Measurements from ENCODE around the gene RPS6KA4. TPM values are rescaled to one million over a fixed set of nuclear protein-coding genes. Genes with fewer than 3 reads are reported as not detected.

RPS6KA4 gene
- total RNA-seq, 1 donor from 2014 or later = 42.0 TPM

- intact Hi-C loops (cut with micrococcal nuclease) = no loop called here
Measured at GRCh38 chr11:64344787-64345186, 14.2 kb upstream of the RPS6KA4 start.

DNA sequence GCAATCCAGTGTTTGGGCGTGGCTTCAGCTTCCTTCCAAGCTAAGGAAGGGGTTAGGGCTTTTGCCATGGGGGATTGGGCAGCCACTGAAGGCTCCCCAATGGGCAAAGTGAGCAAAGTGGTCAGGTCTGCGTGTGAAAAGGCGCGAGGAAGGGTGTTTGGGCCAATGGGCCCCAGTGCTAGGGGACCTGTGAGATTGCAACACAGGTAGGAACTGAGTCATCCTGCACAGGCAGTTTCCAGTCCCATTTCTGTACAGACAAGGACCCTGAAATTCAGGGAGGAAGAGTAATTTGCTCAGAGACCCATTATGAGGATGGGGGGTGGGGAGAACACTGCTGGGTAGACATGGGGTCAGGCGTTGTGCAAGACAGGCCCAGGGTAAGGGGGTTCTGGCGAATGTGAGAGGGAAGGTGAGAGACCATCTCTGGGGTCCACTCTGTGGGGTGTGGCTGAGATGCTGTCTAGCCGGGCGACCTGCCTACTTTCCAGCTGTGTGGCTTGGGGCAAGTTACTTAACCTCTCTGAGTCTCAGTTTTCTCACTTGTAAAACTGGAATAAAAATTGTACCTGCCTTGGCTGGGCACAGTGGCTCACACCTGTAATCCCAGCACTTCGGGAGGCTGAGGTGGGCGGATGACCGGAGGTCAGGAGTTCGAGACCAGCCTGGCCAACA lies 11.6 kb upstream of the RPS6KA4 start:
- intact Hi-C loops (cut with micrococcal nuclease) = no loop called here

DNA sequence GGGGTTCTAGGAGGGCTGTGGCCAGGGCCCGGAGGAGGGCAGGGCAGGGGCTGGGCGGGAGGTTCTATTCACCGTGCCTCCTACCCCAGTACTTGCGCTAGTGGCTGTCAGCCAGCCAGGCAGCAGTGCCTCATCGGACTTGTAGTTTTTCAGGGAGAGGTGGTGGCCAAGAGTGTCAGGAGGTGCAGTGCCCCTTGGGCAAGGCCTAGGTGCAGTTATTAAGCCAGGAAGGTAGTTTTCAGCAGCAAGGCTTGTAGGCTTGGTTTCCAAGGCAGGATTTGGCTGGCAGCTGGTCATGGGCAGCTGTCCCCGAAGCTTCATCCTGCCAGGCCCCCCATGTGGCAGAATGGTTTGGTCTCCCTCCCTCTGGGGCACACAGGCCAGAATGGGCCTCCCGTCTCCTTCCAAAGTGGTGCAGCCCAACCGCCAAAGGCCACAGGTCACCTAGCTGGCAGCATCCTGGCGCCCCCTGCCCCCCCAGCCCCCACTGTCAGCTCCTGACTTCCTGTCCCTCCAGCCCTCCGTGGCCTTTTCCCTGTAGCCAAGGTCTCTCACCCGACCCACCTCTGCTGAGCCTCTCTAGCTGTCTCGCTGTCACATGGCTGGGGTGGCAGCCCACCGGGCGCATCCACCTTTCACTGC lies 10.5 kb upstream of the RPS6KA4 start:
- intact Hi-C loops (cut with micrococcal nuclease) = no loop called here

DNA sequence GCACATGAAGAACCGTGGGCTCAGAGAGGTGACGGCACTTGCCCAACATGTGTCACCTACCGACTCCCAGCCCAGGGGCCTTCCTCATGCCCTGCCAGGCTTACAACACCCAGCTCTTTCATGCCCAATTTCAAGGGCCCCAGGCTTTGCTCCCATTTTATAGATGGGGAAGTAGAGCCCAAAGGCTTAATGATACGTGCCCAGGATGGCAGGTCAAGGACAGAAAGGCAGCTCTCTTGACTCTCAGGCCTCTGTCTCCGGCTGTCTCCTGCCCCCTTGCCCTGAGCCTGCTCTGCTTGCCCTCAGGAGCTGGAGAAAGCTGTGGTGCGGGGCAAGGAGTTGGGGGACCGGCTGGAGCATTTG lies 10.0 kb upstream of the RPS6KA4 start:
- intact Hi-C loops (cut with micrococcal nuclease) = no loop called here

DNA sequence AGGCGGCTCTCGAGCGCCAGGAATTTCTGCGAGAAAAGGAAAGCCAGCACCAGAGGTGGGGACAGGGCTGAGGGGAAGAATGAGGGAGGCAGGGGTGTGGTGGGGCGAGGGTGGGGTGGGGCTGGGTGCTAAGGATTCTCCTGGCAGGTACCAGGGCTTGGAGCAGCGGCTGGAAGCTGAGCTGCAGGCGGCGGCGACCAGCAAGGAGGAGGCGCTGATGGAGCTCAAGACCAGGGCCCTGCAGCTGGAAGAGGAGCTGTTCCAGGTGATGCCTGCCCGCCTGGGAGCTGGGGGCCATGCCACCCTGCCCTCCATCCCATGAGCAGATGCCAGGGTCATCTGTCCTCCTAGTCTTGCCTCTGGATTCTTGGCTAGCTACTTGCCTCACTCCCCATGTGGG lies 9.6 kb upstream of the RPS6KA4 start:
- intact Hi-C loops (cut with micrococcal nuclease) = no loop called here

- intact Hi-C loops (cut with micrococcal nuclease) = no loop called here
Measured at GRCh38 chr11:64351136-64351631, 7.8 kb upstream of the RPS6KA4 start.

DNA sequence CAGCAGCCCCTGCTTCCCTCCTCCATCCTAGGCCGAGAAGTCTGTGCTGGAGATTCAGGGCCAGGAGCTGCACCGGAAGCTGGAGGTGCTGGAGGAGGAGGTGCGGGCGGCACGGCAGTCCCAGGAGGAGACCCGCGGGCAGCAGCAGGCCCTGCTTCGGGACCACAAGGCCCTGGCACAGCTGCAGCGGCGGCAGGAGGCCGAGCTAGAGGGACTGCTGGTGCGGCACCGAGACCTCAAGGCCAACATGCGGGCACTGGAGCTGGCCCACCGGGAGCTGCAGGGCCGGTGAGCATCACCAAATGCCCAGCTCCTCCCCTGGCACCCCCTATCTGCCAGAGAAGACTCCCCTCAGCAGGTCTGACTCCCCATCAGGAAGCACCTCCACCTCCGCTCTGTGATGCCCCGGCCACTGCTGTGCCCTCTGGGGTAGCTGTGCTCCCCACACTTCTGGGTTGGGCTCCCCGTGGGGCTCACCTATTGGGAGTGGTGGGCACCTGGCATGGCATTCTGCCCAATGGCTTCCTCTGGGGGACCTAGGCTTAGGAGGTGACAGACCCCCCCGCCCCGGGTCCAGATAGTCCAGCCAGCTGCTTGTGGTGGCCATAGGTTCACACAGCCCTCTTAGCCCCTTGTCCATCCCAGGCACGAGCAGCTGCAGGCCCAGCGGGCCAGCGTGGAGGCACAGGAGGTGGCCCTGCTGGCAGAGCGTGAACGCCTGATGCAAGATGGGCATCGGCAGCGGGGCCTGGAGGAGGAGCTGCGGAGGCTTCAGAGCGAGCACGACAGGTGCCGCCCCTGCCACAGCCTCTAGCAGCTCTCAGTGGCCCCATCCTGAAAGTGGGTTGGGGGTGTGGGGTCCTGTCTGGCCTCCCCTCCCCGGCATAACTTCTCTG lies 6.6 kb upstream of the RPS6KA4 start:
- intact Hi-C loops (cut with micrococcal nuclease) = no loop called here

DNA sequence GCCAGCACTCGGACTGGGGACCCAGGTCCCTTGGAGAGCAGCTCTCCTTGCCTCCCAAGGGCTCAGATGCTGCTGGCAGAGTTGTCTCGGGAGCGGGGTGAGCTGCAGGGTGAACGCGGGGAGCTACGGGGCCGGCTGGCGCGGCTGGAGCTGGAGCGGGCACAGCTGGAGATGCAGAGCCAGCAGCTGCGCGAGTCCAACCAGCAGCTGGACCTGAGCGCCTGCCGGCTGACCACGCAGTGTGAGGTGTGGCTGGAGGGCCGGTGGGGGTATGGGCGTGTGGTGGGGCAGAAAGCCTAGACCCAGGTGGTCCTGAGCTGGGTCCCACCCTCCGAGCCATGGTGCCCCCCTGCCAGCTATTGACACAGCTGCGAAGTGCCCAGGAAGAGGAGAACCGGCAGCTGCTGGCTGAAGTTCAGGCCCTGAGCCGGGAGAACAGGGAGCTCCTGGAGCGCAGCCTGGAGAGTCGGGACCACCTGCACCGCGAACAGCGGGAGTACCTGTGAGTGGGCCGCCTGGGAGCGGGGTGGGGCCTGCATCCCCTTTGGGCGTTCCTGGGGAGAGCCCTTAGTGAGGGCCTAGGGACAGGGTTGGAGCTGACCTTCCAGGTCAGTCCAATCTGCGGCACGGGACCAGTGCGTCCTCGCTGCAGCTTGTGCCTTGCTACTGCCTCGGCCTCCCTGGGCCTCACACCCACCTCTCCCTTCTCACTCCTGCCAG lies 5.8 kb upstream of the RPS6KA4 start:
- intact Hi-C loops (cut with micrococcal nuclease) = no loop called here

GRCh38 chr11:64353715-64354506 lies 5.1 kb upstream of the RPS6KA4 start:
- intact Hi-C loops (cut with micrococcal nuclease) = no loop called here

DNA sequence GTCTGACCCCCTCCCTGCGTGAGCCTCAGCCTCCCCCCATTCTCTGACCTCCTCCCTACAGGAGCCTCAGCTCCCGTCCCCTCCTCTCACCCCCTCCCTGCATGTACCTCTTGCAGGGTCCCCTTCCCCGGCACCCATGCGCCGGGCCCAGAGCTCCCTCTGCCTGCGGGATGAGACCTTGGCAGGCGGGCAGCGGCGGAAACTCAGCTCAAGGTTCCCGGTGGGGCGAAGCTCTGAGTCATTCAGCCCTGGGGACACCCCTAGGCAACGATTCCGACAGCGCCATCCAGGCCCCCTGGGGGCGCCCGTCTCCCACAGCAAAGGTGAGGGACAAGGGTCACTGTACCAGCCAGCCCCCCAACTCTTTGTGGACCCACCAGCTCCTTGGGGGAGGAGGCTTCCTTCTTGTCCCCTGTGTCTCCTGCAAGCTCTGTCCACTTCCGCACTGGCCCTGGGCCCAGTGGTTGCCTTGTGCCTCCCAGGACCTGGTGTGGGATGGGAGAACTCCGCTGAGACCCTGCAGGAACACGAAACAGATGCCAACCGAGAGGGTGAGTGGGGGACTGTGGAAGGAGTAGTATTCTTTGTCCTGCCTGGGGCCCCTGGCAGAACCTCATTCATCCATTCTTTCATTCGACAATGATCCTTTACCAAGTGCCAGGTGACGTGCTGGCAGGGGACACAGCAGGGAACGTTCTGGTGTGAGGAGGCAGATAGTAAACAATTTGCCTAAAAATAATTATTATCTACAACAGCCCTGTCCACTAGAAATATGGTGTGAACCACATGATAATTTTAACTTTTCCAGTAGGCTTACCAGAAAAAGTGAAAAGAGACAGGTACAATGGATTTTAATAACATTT lies 3.7 kb upstream of the RPS6KA4 start:
- intact Hi-C loops (cut with micrococcal nuclease) = no loop called here

DNA sequence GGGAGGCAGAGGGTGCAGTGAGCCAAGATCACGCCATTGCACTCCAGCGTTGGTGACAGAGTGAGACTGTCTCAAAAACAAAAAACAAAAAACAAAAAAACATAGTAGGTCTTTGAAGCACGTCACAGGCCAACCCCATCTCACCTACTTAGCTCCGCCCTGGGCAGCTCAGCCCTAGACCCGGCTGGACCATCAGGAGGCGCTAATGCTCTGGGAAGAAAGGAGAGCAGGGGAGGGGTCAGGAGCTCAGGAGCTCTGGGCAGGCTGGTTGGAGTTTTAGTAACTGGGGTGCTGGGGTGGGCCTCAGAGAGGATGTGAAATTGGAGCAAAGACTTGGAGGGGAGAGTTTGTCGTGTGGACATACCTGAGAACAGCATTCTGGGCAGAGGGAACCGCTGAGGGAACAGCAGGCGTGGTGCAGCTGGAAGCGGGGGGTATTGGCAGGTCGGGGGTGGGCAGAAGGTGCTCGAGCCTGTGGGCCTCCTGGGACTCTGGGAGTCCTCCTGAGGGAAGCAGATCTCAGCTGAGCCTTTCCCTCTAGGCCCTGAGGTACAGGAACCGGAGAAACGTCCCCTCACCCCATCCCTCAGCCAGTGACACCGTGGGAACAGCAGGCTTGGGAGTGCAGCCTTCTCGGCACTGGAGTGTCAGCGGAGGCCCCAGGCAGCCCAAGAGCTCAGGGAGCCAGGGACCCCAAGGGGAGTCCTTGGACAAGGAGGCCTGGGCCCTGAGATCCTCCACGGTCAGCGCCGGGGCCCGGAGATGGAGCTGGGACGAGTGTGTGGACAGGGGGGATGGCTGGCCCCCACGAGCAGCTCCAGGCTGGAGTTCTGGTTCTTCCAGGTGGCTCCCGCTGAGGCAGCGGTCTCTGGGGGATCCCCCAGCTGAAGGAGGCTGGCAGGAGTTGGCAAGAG lies 2.2 kb upstream of the RPS6KA4 start:
- intact Hi-C loops (cut with micrococcal nuclease) = no loop called here

- intact Hi-C loops (cut with micrococcal nuclease) = no loop called here
Measured at GRCh38 chr11:64357446-64357845, 1.5 kb upstream of the RPS6KA4 start.

DNA sequence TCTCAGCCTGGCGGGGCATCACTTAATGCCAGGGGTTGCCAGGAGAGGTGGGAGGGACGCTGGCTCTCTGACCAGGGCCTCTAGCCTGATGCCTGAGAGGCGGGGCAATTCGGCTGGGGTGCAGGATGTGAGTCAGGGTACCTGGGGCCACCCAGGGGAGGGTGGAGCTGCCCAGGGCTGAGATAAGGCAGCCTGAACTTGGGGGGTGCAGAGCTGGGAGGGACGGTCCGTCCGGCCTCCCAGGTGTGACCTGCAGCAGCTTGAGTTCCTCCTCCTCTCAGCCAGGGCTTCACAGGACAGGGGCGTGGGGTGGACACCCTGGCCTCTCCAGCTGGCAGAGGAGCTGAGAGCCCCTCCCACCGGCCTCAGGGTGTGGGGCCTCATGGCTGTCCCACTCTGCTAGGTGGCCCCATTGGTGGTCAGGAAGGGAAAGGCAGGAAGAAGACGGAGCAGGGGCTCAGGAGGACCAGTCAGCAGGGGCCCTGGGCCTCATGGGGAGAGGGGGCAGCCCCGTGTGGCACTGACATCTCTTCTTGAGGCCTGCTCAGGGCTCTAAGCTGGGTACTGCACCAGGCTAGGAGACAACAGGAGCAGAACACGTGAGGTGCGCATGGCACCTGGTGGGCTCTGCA lies 942 bp upstream of the RPS6KA4 start:
- intact Hi-C loops (cut with micrococcal nuclease) = no loop called here

DNA sequence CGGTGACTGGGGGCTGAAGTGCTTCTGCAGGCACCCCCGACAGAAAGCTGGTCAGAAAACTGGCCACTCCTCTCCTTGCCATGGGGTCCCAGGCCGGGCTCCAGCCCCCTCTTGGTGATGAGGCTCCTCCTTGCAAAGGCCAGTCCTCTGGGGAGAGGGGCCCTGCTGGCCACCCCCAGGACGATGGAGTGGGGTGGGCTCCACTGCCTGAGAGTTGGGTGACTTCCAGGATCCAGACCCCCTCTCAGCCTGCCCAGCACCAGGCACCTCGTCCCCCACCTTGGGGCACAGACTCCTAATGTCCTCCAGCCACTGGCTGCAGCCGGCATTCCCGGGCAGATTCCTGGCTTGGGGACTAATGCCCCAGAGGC lies 441 bp upstream of the RPS6KA4 start:
- intact Hi-C loops (cut with micrococcal nuclease) = no loop called here

DNA sequence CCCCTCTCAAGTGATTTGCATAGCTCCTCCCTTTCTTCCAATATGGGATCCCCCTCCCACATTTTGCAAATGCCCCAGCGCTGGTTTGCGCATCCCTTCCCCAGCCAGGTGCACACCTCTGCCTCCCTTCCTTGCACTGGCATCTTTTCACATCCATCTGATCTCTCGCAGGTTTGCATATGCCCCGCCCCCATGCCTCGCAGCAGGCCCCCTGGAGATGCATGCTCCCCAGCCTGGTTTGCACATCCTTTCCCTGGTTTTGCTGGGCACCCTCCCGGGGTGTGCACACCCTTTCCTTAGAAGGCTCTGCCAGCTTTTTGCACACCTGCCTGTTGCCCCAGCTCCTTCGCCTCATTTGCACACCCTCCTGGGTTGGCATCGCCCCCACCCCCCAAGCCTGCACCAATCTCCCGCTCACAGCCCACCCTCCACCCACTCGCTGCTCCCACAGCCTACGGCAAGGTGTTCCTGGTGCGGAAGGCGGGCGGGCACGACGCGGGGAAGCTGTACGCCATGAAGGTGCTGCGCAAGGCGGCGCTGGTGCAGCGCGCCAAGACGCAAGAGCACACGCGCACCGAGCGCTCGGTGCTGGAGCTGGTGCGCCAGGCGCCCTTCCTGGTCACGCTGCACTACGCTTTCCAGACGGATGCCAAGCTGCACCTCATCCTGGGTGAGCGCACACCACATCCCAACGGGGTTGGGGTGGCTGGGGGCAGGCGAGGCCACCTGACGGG lies 917 bp downstream of the RPS6KA4 start:
- intact Hi-C loops (cut with micrococcal nuclease) = loop anchor here (1.0 kb wide), 2 partner anchors 18 to 43 kb away; partner anchors contain the start of gene TRMT112

GRCh38 chr11:64360448-64360921 lies 1.5 kb downstream of the RPS6KA4 start:
- intact Hi-C loops (cut with micrococcal nuclease) = no loop called here

GRCh38 chr11:64361659-64362058 lies 2.7 kb downstream of the RPS6KA4 start:
- intact Hi-C loops (cut with micrococcal nuclease) = no loop called here
